ENCODE measurements around the gene GABRG3. TPM values are rescaled to one million over a fixed set of nuclear protein-coding genes. Genes with fewer than 3 reads are reported as not detected.
A peak's percentile ranks its signal among the peaks of the same experiment; 100 is the strongest.

The GABRG3 gene
- total and polyA plus RNA-seq, 9 of the 15 experiments (the other 6 are each of a cell fraction or from before 2014, with no cell fraction given), result 4.0 to 15.1 (median 11.2) TPM

- FAIRE-seq (peak; percentile 46), DNase-seq (ENCODE audit: extremely low read depth in 1 of 4, low spot score in 3 of 4) (peak in 1 of 4 experiments; percentile 12), ATAC-seq (no peak)
- TF ChIP-seq IRF2 (CRISPR knock-in tag; IDR thresholded peaks at IDR 0.05) (no peak), FOXO4 (CRISPR knock-in tag; IDR thresholded peaks at IDR 0.05) (no peak), FOXP4 (CRISPR knock-in tag; IDR thresholded peaks at IDR 0.05; ENCODE audit: borderline replicate concordance) (no peak), KLF6 (CRISPR knock-in tag; IDR thresholded peaks at IDR 0.05; ENCODE audit: borderline replicate concordance) (no peak), ZNF253 (CRISPR knock-in tag; conservative IDR thresholded peaks at IDR 0.05) (no peak), CBX5 (IDR thresholded peaks at IDR 0.05; ENCODE audit: borderline replicate concordance, low read depth) (no peak), ZNF395 (CRISPR knock-in tag; IDR thresholded peaks at IDR 0.05) (no peak)
- Histone ChIP-seq H3K27me3 (ENCODE audit: control insufficient read depth in 2 of 2, insufficient read depth in 2 of 2, low read length in 2 of 2) (no peaks in the 10 kb centered on the region), H4K20me1 (replicated peaks; ENCODE audit: control insufficient read depth, insufficient read depth, low read length) (no peaks in the 10 kb centered on the region), H3K4me2 (ENCODE audit: insufficient read depth, low read length) (no peak overlapping the region), H3K9ac (ENCODE audit: insufficient read depth in 1 of 2, low read depth in 2 of 2, low read length in 2 of 2) (no peak overlapping the region), H3K9me3 (replicated peaks; ENCODE audit: control insufficient read depth, insufficient read depth, low read depth, low read length) (no peaks in the 10 kb centered on the region), H3K9me1 (ENCODE audit: control insufficient read depth, insufficient read depth, low read length) (no peaks in the 10 kb centered on the region), H3K4me1 (replicated peaks in 1 of 2; ENCODE audit: control insufficient read depth in 2 of 2, insufficient read depth in 2 of 2, low read length in 2 of 2) (peaks cover 0 to 10% of the 10 kb centered on the region in 2 experiments; a peak in 3 of 5 replicates), H3K36me3 (ENCODE audit: control insufficient read depth, insufficient read depth, low read length) (no peaks in the 10 kb centered on the region), H2AFZ (ENCODE audit: low read depth, low read length) (no peak overlapping the region), H3K4me3 (no peak overlapping the region), H3K27ac (ENCODE audit: extremely low read depth, low read depth, low read length) (no peak overlapping the region), H3K79me2 (ENCODE audit: control insufficient read depth, insufficient read depth, low read length) (no peaks in the 10 kb centered on the region)
- BruUV-seq (replicated peaks), result no TSS peak
- intact Hi-C loops (cut with micrococcal nuclease), result no loop called here
- 45% methylated on average over 8 of the region's 8 CpGs for WGBS (ENCODE audit: insufficient coverage, low coverage, missing lambda C conversion rate)
- in situ Hi-C loops (cut with MboI), result no loop called here
- CTCF ChIA-PET (ENCODE audit: low intra/inter-chr PET ratio), result no interaction called here
- POLR2A ChIA-PET, result no interaction called here
These were observed 492.6 kb downstream of the GABRG3 start for GRCh38 chr15:27463525-27464088.

All from K562 (cell line).